Fibroblast of pulmonary artery (primary cell): Measurements from ENCODE around the gene AMOT.

Experiments
- DNase-seq: peaks from one replicate; pipeline ENCODE4 v3.0.0-alpha.2; 2010; ENCODE audit warnings: low read depth
- H3K4me3 ChIP-seq: replicated peaks from 2 replicates; pipeline ENCODE4 v1.5.1; 2011; ENCODE audit warnings: low read depth, mild to moderate bottlenecking, control low read depth, low read length, moderate library complexity
- CTCF ChIP-seq: IDR thresholded peaks from 2 replicates; pipeline ENCODE4 v1.5.1; 2011; ENCODE audit warnings: mild to moderate bottlenecking, control low read depth, low read length, inconsistent platforms; ENCODE audit errors: missing control alignments

Gene AMOT

GRCh38 chrX:112852851-112853250, 12.2 kb upstream of the AMOT start:
- H3K4me3 ChIP-seq = no peak overlapping the region
- TF ChIP-seq CTCF = no peak
- no peak for DNase-seq

- TF ChIP-seq CTCF = no peak
- DNase-seq = peak; percentile 40
Measured at GRCh38 chrX:112851806-112852205, 11.2 kb upstream of the AMOT start.

GRCh38 chrX:112851161-112851779, 10.6 kb upstream of the AMOT start:
- no peak overlapping the region for H3K4me3 ChIP-seq
- TF ChIP-seq CTCF = no peak
- no peak for DNase-seq

More at GRCh38 chrX:112851806-112852205, 11.2 kb upstream of the AMOT start:
- no peak overlapping the region for H3K4me3 ChIP-seq

- peak; percentile 22 for DNase-seq
- TF ChIP-seq CTCF = no peak
- no peak overlapping the region for H3K4me3 ChIP-seq
Measured at GRCh38 chrX:112849016-112849415, 8.4 kb upstream of the AMOT start.

GRCh38 chrX:112846782-112847181, 6.2 kb upstream of the AMOT start:
- DNase-seq = no peak
- no peak overlapping the region for H3K4me3 ChIP-seq
- no peak for TF ChIP-seq CTCF

- no peak overlapping the region for H3K4me3 ChIP-seq
- DNase-seq = no peak
- TF ChIP-seq CTCF = no peak
Measured at GRCh38 chrX:112846187-112846586, 5.6 kb upstream of the AMOT start.

- no peak overlapping the region for H3K4me3 ChIP-seq
Measured at GRCh38 chrX:112844250-112844649, 3.6 kb upstream of the AMOT start.

More at GRCh38 chrX:112844250-112844649, 3.6 kb upstream of the AMOT start:
- DNase-seq = no peak
- TF ChIP-seq CTCF = no peak
